T follicular helper cell (primary cell): ENCODE measurements around the gene ULK1.

ENCODE experiments used
- DNase-seq: peaks from one replicate; pipeline ENCODE4 v3.0.0-alpha.2; 2020; ENCODE audit warnings: low read depth
- total RNA-seq, 2 experiments: gene quantifications; one replicate each; lab custom pipeline; 2026; lab: John Stamatoyannopoulos, UW

Gene ULK1
- 19.9 to 63.0 reads per million in 2 experiments for total RNA-seq

DNA sequence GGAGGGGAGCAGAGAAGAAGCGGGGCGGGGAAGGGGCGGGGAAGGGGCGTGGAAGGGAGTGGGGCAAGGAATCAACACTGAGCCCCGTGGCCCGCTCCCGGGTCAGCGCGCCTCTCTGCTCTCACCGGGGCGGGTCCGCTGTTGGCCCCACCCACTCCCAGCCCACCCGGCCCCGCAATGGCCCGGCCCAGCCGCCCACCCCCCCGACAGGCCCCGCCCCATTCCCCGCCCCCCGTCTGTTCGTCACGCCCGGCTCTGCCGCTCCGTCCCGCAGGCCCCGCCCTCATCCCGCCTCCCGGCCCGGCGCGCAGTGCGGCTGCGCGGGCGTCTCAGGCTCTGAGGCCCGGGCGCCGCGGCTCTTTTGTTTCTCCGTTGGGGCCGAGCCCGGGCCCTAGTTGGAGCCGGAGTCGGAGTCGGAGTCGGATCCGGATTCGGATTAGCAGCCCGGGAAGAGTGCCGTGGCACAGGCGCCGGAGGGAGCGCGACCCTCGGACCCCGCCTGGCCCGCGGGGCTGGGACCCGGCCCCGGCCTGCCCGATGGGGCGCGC, at the start of gene ULK1:
TSS of gene ULK1 (plus strand) at position 310 of the 548 bp plus-strand sequence. CDS start 380 bp downstream, outside the sequence.
- peak; percentile 89 for DNase-seq

DNA sequence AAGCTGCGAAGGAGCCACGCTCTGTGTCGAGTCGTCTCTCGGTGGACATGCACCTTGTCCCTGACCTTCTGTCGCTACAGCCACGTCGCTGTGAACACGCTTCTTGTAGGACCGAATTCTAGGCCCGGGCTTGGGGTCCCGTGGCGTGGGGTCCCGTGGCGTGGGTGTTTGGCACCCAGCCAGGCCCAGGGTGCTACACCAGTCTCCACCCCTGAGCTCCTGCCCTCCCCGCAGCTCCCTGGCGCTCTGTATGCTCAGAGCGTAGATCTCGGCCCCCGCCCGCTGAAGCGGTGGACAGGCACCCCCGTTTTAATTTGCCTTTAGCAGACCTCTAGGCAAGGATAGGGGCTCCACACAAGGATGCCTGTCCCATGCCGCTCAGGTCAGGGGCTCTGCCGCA, 49.8 kb upstream of the ULK1 start:
- DNase-seq = no peak

DNA sequence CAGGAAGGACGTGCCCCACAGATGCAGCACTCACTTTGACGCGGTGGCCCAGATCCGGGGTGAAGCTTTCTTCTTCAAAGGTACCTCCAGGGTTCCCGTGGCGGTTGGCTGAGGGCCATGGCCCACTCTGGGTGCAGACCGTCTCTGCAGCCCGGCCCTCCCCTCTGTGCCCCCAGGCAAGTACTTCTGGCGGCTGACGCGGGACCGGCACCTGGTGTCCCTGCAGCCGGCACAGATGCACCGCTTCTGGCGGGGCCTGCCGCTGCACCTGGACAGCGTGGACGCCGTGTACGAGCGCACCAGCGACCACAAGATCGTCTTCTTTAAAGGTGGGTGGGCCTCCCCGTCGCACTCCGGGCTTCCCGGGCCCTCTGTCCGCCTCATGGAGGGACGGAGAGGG, 49.3 kb upstream of the ULK1 start:
- no peak for DNase-seq

DNA sequence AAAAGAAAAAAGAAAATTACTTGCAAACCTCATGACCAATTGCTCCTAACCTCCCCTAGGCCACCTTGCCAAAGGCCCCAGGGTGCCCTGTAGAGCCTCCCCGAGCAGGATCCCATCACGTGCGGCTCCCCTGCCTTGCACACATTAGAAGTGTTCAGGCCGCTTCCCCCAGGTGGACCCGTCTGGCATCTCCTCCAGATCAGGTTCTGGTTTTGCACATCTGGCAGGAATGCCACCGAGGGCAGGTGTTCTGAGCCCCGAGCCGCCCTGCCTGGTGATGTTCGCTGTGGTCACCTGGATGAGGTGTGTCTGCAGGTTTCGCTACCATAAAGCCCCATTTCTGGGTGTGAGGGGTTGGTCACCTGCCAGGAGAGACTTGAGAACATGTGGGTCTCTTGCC, 47.0 kb upstream of the ULK1 start:
- DNase-seq = no peak

DNA sequence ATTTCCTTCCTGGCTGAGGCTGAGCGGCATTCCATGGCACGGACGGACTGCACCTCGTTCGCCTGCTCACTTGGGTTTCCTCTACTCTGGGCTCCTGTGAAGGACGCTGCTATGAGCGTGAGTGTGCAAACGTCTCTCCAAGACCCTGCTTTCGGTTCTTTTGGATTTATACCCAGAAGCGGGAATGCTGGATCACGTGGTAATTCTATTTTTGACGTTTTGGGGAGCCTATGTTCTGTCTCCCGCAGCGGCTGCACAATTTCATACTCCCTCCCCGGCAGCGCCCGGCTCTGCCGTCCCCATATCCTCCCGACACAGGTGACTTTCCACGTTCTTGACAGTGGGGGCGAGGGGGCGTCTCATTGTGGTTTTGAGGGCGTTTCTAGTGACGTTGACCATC, 45.7 kb upstream of the ULK1 start:
- no peak for DNase-seq

DNA sequence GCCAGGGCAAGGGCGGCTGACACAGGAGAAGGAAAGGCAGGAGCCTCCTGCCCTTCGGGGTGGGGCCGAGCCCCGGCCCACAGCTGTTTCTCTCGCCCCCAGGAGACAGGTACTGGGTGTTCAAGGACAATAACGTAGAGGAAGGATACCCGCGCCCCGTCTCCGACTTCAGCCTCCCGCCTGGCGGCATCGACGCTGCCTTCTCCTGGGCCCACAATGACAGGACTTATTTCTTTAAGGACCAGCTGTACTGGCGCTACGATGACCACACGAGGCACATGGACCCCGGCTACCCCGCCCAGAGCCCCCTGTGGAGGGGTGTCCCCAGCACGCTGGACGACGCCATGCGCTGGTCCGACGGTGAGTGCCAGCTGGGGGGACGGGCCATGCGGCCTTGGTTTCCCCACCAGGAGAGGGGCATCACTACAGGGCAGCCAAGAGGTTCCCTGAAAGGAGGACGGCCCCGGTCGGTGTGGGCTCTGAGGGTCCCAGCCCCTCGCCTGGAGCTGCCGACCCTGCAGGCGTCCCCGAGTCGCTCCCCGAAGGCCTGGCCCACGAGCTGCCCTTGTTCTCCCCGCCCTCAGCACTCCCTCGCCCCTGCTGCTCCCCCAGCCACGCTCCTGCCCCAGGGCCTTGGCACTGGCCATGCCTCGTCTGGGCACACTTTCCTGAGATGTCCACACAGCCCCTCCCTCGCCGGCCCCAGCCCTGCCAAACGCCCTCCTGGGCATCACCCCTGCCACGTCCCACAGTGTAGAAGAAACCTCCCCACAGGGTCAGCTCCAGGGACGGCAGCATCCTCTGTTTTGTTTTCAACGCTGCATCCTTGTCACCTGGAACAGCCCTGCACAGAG, 44.5 kb upstream of the ULK1 start:
- DNase-seq = no peak

DNA sequence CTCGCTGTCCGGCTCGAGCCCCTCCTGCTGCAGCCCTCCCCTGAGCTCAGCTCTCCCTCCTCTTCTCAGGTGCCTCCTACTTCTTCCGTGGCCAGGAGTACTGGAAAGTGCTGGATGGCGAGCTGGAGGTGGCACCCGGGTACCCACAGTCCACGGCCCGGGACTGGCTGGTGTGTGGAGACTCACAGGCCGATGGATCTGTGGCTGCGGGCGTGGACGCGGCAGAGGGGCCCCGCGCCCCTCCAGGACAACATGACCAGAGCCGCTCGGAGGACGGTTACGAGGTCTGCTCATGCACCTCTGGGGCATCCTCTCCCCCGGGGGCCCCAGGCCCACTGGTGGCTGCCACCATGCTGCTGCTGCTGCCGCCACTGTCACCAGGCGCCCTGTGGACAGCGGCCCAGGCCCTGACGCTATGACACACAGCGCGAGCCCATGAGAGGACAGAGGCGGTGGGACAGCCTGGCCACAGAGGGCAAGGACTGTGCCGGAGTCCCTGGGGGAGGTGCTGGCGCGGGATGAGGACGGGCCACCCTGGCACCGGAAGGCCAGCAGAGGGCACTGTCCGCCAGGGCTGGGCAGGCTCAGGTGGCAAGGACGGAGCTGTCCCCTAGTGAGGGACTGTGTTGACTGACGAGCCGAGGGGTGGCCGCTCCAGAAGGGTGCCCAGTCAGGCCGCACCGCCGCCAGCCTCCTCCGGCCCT, 43.4 kb upstream of the ULK1 start:
- DNase-seq = no peak

DNA sequence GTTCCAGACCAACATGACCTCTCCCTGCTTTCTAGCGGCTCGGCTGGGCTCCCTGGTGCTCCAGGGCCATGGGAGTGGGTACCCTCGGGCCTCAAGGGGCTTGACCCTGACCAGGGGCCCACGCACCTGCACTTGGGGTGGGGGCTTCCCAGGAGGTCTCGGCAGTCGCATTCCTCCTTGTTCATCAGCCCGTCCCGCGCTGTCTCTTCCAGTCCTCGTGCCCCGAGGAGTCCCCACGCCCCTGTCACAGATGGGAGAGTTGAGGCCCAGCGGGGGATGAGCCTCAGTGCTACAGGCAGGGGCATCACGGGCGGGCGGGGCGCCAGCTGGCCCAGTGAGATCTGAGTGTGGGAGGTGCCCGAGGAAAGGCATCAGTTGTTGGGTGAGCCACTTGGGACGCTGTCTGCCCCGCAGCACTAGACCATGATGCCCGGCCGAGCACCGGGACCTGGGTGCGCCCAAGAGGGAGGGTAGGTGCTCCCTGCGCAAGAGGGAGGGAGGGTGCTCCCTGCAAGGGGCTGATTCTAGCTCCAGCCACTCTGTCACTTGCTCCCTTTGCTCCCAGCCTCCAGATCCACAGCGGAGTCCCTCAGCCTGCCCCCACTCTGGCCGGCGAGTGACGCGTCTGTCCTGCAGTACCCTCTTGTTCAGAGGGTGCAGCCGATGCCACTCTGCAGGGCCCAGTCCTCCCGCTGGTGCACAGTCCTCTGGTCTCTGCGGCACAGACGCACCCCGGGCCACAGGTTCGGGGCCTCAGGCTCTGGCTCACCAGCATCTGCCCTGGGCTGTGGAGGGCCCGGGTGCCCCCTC, 42.5 kb upstream of the ULK1 start:
- DNase-seq = no peak

DNA sequence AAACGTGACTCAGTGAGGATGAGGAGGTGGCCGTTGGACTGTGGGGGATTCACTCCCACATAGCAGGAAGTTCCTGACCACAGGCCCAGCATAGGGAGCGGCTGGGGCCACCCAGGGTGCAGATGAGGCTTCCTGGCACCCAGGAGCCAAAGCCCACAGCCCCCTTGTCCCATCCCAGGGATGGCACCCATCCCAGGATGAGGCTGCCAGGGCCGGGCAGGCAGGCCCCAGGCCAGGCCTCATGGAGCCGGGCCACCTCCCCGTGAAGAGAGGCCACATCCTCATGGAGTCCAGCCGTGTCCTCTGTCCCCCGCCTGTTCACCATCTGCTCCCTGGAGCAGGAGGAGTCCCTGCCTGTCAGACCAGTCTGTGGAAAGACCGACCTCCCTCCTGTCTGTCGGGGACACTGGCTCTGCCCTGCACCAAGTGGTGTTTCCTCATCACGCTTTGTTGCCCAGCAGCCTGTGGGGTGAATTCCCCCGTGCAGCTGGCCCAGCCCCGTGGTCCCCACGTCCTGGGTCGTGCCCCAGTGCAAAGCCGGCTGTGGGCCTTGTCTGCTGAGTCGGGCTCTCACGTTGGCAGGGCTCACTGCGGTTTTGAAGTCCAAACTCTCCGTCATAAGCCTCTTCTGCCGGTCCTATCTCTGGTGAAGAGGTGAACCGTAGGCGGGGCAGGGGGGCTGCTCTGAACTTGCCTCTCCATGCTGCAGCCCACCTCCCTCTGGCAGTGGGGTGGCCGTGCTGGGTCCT, 41.7 kb upstream of the ULK1 start:
- DNase-seq = no peak

DNA sequence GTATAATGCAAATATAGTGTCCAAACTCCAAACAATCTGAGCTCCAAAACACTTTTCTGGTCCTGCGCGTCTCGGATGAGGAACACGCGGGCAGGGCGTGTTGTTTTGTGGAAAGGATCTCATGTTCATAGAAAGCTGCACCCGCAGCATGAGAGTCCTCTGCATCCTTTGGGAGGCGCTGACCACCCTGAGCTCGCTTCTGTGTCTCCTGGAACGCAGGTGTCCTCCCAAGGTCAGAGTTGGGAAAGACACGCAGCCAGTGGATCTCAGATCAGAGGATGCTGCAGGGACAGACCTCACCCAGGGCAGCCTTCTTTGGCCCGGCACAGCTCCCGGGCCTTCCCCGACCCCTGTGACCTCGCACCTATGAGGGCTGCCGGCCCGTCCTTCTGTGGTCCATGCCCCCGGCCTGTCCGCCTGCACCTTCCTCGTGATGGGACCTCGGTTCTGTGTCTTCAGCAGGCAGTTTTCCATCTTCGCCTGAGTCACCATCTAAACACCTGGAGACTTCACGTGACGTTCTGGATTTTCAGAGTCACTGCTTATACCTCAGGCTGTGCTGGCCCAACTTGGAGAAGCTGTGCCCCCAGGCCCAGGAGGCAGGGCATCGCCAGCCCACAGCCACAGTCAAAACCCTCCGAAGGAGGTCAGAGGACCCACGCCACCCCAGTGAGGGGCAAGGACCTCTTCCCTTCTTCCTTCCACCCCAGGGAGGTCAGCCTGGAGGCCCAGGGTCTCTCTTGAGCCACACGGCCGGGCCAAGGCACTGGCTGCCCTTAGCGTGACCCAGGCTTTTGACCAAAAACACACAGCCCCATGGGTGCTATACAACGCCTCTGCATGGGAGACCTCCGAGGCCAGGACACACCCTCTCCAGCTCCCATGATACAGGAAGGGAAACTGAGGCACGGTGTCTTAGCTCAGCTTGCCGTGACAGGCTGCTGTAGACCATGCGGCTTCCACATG, 40.3 kb upstream of the ULK1 start:
- DNase-seq = no peak

DNA sequence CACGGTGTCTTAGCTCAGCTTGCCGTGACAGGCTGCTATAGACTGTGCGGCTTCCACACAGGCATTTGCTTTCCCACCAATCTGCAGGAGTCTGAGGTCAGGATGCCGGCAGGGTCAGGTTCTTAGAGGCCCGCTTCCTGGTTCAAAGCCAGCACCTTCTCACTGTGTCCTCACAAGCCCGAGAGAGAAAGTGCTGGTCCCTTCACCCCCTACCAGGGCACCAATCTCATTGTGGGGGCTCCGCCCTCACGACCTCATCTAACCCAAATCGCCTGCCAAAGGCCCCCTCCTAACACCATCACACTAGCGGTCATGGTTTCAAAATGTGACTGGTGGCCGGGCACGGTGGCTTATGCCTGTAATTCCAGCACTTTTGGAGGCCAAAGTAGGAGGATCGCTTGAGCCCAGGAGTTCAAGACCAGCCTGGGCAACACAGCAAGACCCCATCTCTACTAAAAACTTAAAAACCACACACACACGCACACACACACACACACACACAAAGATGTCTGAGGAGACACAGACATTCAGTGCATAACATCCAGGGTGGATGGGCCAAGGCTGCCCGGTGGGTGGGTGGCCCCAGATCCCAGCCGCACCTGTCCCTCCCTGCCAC, 39.5 kb upstream of the ULK1 start:
- DNase-seq = no peak

DNA sequence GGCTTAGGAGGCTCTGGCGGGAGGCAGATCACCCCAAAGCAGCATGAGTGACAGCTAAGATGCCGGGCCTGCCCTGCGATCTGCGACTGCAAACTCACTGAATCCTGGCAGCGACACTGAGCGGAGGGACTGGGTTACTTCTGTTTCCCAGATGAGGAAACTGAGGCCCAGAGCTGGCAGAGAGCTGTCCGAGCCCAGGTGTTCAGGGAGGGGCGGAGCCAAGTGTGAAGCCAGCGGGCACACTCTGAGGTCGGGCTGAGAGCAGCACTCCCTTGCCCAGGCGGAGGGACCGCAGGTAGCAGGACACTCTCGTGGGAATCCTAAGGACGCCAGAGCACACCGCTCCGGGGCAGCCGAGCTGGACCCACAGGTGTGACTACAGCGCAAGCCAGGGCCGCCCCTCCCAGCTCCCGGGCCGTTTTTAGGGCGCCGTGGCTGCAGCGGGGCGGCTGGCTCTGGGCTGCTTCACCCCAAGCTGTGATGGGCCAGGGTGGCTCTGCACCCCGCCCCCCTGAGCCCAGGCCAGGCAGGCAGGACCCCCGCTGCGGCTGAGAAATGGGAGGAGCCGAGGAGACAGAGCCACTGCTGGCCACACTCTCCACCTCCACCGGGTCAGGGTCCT, 38.8 kb upstream of the ULK1 start:
- no peak for DNase-seq

DNA sequence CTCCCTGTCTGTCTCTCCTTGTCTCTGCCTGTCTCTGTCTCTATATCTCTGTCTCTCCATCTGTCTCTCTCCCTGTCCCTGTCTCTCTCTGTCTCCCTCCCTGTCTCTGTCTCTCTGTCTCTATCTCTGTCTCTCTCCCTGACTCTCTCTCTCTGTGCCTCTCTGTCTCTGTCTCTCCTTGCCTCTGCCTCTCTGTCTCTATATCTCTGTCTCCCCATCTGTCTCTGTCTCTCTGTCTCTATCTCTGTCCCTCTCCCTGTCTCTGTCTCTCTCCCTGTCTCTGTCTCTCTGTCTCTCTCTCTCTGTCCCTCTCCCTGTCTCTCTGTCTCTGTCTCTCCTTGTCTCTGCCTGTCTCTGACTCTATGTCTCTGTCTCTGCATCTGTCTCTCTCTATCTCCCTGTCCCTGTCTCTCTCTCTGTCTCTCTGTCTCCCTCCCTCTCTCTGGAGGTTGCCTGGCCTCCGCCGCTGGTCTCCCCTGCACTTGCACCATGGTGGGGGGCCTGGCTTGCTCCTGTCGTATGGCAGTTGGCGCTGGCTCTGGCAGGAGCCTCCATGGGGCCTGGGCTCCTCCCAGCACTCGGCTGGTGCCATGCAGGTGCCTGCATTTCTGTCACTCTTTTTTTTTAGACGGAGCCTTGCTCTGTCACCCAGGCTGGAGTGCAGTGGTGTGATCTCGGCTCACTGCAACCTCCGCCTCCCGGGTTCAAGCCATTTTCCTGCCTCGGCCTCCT, 37.9 kb upstream of the ULK1 start:
- no peak for DNase-seq

DNA sequence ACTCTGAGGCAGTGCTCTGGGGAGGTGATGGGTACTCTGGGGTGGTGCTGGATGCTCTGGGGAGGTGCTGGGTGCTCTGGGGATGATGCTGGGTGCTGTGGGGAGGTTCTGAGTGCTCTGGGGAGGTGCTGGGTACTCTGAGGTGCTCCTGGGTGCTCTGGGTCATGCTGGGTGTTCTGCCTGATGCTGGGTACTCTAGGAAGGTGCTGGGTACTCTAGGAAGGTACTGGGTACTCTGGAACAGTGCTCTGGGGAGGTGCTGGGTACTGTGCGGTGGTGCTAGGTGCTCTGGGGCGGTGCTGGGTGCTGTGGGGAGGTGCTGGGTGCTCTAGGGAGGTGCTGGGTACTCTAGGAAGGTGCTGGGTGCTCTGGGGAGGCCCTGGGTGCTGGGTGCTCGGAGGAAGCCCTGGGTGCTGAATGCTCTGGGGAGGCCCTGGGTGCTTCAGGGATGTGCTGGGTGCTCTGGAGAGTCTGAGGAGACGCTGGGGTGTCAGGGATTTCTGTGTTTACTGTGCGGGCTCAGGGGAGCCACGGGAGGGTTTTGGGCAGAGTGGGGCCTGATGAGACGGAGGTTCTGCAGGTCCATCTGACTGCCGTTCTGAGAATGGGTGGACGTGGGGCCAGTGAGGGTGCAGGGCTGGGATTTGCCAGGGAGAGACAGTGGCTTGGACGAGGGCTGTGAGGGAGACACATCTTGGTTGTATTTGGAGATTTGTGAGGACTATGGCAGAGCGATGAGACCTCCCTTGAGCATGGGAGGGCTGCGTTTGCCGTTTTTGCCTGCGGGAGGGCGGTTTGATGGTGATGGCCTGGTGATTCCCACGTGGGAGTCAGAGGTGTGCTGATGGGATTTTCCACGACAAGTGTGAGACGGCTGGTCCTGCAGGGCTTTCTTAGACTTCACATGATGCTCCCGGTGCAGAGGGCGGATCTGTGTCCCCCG, 36.2 kb upstream of the ULK1 start:
- DNase-seq = no peak

DNA sequence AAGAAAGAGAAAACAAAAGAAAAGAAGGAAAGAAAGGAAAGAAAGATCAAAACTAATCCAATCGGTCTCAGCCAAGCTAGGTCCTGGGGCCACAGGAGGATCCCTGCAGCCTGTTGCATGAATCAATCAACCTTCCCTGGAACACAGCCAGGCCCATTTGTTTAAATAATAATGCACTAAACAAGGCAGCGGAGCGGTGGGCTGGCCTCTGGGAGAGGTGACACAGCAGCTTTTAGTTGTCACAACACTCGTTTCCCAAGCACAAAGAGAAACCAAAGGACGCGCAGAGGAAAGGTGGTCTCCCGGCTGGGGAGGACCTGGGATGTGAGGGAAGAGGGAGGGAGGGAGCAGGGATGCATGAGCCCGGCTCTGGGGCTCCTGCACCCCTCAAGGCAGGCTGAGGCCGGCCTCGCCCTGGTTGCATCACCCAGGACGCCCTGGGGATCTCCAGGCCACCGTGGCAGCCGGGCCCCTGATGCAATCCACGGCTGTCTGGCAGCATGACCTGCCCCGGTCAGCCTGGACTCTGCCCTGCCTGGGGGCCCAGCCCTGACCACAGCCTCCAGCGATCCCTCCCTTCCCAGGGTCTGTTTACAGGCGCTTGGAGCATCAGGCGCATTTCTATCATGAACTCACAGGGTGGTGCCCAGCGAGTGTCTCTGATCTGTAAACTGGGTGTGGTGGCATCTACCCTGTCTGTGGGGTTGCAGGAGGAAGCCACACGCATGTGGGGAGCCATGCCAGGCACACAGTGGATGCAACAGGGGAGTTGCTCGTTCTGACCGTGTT, 33.8 kb upstream of the ULK1 start:
- no peak for DNase-seq

DNA sequence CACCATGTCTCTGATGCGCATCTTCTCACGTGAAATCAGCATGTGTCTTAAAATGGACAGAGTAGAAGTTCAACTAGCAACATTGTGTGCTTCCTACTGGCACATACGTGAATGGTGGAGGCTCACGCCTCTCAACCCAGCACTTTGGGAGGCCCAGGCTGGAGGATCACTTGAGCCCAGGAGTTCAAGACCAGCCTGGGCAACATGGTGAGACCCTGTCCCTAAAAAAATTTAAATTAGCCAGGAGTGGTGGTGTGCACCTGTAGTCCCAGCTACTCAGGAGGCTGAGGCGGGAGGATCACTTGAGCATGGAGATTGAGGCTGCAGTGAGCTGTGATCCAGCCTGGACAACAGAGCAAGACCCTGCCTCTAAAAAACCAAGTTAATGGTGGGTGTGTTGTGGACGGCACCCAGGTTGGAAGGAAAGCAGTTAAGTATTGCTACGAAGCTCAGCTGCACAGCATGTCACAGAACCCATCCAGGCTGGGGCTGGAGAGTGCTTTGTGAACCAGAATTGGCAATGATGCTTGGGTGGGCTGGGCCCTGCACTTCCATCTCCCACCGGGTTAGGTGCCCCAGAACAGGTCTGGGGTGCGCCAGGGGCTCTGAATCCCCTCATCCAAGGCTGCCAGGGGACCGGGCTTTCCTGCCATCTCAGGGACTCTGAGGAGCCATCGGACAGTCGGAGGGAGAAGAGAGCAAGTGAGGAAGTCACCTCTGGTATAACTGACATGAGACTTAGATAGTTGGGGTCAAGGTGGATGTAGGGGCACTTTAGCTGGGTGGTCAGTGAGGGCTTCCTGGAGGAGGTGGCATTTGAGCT, 33.0 kb upstream of the ULK1 start:
- DNase-seq = no peak
